NOMO-1 treated with DMSO at 0.1 percent for 48 hours (cell line): ENCODE measurements around the gene MED12L.

Source experiments
- DNase-seq: peaks from one replicate; lab custom pipeline; 2025; ENCODE audit not compliant: unreplicated experiment; lab: John Stamatoyannopoulos, UW

Gene MED12L

GRCh38 chr3:151443583-151443982, 358.1 kb downstream of the MED12L start:
- DNase-seq: no peak

- DNase-seq: peak; percentile 99
Measured at GRCh38 chr3:151445273-151446001, 360.0 kb downstream of the MED12L start.

- no peak for DNase-seq
Measured at GRCh38 chr3:151446002-151446340, 360.5 kb downstream of the MED12L start.

- no peak for DNase-seq
Measured at GRCh38 chr3:151452368-151452767, 366.9 kb downstream of the MED12L start.

- no peak for DNase-seq
Measured at GRCh38 chr3:151452841-151453240, 367.4 kb downstream of the MED12L start.

GRCh38 chr3:151456065-151456464, 370.6 kb downstream of the MED12L start:
- DNase-seq: no peak

GRCh38 chr3:151459358-151459757, 373.9 kb downstream of the MED12L start:
- DNase-seq: no peak

- DNase-seq: no peak
Measured at GRCh38 chr3:151460228-151460627, 374.8 kb downstream of the MED12L start.

- DNase-seq: no peak
Measured at GRCh38 chr3:151460774-151461450, 375.4 kb downstream of the MED12L start, which contains the start of gene IGSF10. Gene IGSF10, minus strand, starts transcription at chr3:151461061. Its CDS starts 2,352 bp downstream, at chr3:151458709.

GRCh38 chr3:151462278-151462780, 376.9 kb downstream of the MED12L start:
- DNase-seq: no peak

- DNase-seq: no peak
Measured at GRCh38 chr3:151462991-151463390, 377.5 kb downstream of the MED12L start.

- DNase-seq: peak; percentile 95
Measured at GRCh38 chr3:151467069-151467468, 381.6 kb downstream of the MED12L start.

- peak; percentile 59 for DNase-seq
Measured at GRCh38 chr3:151468284-151468917, 382.9 kb downstream of the MED12L start.

- no peak for DNase-seq
Measured at GRCh38 chr3:151476344-151477018, 391.0 kb downstream of the MED12L start.

GRCh38 chr3:151477591-151478334, 392.3 kb downstream of the MED12L start:
- no peak for DNase-seq

GRCh38 chr3:151478335-151478697, 392.9 kb downstream of the MED12L start:
- no peak for DNase-seq

GRCh38 chr3:151479452-151479851, 394.0 kb downstream of the MED12L start:
- DNase-seq: no peak

- no peak for DNase-seq
Measured at GRCh38 chr3:151480492-151480891, 395.0 kb downstream of the MED12L start.

- no peak for DNase-seq
Measured at GRCh38 chr3:151483488-151483887, 398.0 kb downstream of the MED12L start.

GRCh38 chr3:151483961-151484520, 398.6 kb downstream of the MED12L start:
- DNase-seq: no peak
